Pancreas (tissue), 10 donors: ENCODE data around the gene LRIG2. TPM values are rescaled to one million over a fixed set of nuclear protein-coding genes. Genes with fewer than 3 reads are reported as not detected.

Source experiments
- ATAC-seq, 4 donors: fragments of 200-7000 bp; cut with Tn5 transposase; one replicate each; pipeline versions ENCODE4 v1.8.0 to v1.9.1; 2020; ENCODE audit warnings: mild to moderate bottlenecking in 4 of 4, moderate library complexity in 4 of 4
- DNase-seq, 6 donors: peaks; one replicate each; pipeline ENCODE4 v3.0.0-alpha.2; 2020
- FAIRE-seq: peaks from 2 replicates; lab custom pipeline; 2012; peaks lifted over from hg19 to GRCh38; lab: Jason Lieb, UNC
- H3K27ac ChIP-seq, 4 donors: fragments of 200-600 bp; sonication (generic); 1 replicate in 3 of 4; 2 replicates in 1 of 4; pipeline versions ENCODE4 v1.5.0 to v1.8.0; 2020
- H3K27me3 ChIP-seq, 4 donors: fragments of 200-600 bp; one replicate each; pipeline ENCODE4 v1.8.0; 2021
- H3K36me3 ChIP-seq, 3 donors: fragments of 200-600 bp; sonication (generic) in 1 of 3; one replicate each; pipeline versions ENCODE4 v1.5.0 to v1.8.0; 2020 to 2021
- H3K4me1 ChIP-seq, 3 donors: fragments of 200-600 bp; one replicate each; pipeline ENCODE4 v1.8.0; 2021
- H3K4me3 ChIP-seq, 4 donors: fragments of 200-600 bp; sonication (generic) in 2 of 4; one replicate each; pipeline versions ENCODE4 v1.5.0 to v1.8.0; 2020 to 2021
- H3K9me3 ChIP-seq, 4 donors: fragments of 200-600 bp; one replicate each; pipeline ENCODE4 v1.8.0; 2021
- CTCF ChIP-seq, 4 donors: fragments of 200-600 bp; sonication (generic) in 3 of 4; IDR thresholded peaks; one replicate each; pipeline versions ENCODE4 v1.5.0 to v1.8.0; 2021; ENCODE audit warnings: antibody characterized with exemption in 4 of 4
- WGBS, 2 donors: extraction: QIAGEN DNeasy Blood & Tissue Kit; methylation state at CpG; one replicate each; pipeline ENCODE4 v1.1.7; 2013; 5-methylcytosine and 5-hydroxymethylcytosine counted together
- intact Hi-C, 3 donors: fragments of 100-400 bp; cut with DNase I; formaldehyde crosslinking; loops; one replicate each; pipeline versions ENCODE4 v1.11.1 to v1.14.2; 2022
- polyA plus RNA-seq, 2 donors: library from polyadenylated mRNA; stranded (reverse); fragments of 200-250 nt; gene quantifications; one replicate each; pipeline ENCODE4 v1.2.3, GENCODE V29; 2013
- total RNA-seq, 6 donors: library from RNA; stranded (reverse); fragmentation: NEBNext Ultra II Directional in 4 of 6; extraction: Animal tissue kit (Norgen Biotek cat#: 25700) in 4 of 6; gene quantifications; one replicate each; pipeline versions ENCODE4 v1.2.1 to v1.2.4, GENCODE V29; 2021 to 2023
- donor health status: healthy with polysubstance abuse.
- donor health status: DM: no; HTN: no; CAD: no; lungs with moderate emphysema.
- donor health status: DM: no; HTN: no; CAD: no.
- donor health status: control.
- donor health status: control.
- donor health status: Bipolar disorder and iron deficiency.
- donor health status: DM: yes; HTN: yes; CAD: no.
- donor health status: DM: no; HTN: no; CAD: no.
- donor health status: DM: no; HTN: no; CAD: no.
- donor health status: DM: yes; HTN: yes; CAD: no.

The LRIG2 gene
- total and polyA plus RNA-seq, 8 donors = 2.4 to 8.5 (median 4.0) TPM

- TF ChIP-seq CTCF (IDR thresholded peaks at IDR 0.05) = no peak
- Histone ChIP-seq H3K9me3 (no peaks in the 10 kb centered on the region), H3K27me3 (no peaks in the 10 kb centered on the region), H3K36me3 (no peaks in the 10 kb centered on the region), H3K4me1 (no peaks in the 10 kb centered on the region), H3K4me3 (no peak overlapping the region), H3K27ac (no peak overlapping the region)
- DNase-seq (no peak), FAIRE-seq (no peak), ATAC-seq (no peak)
- WGBS, 2 donors = 91 to 95% methylated on average over 3 of the region's 3 CpGs
- intact Hi-C loops = loop anchor here in 2 of 3 donors (10.0 kb wide), 2 partner anchors 173 to 333 kb away; partner anchors contain the start of gene PPM1J (in 1 of the 2)
These were observed 24.9 kb upstream of the LRIG2 start for GRCh38 chr1:113048064-113048463.

GRCh38 chr1:113053344-113054126, 19.5 kb upstream of the LRIG2 start:
- FAIRE-seq = no peak
- no peaks in the 10 kb centered on the region for H3K4me1 ChIP-seq
- H3K9me3 ChIP-seq = no peaks in the 10 kb centered on the region
- TF ChIP-seq CTCF (IDR thresholded peaks at IDR 0.05) = no peak
- DNase-seq = no peak
- no peak overlapping the region for H3K4me3 ChIP-seq
- H3K36me3 ChIP-seq = no peaks in the 10 kb centered on the region
- H3K27me3 ChIP-seq = no peaks in the 10 kb centered on the region
- H3K27ac ChIP-seq = no peak overlapping the region
- 77 to 86% methylated on average over 12 of the region's 12 CpGs for WGBS, 2 donors
- no peak for ATAC-seq
- intact Hi-C loops = no loop called here

- FAIRE-seq = no peak
- TF ChIP-seq CTCF (IDR thresholded peaks at IDR 0.05) = no peak
- no peaks in the 10 kb centered on the region for H3K36me3 ChIP-seq
- WGBS, 2 donors = 93 to 95% methylated on average over 1 of the region's 1 CpG
- ATAC-seq = no peak
- H3K9me3 ChIP-seq = no peaks in the 10 kb centered on the region
- no peak overlapping the region for H3K27ac ChIP-seq
- H3K4me1 ChIP-seq = no peaks in the 10 kb centered on the region
- H3K27me3 ChIP-seq = no peaks in the 10 kb centered on the region
- no peak overlapping the region for H3K4me3 ChIP-seq
- intact Hi-C loops = no loop called here
- DNase-seq = no peak
These were observed 17.4 kb upstream of the LRIG2 start for GRCh38 chr1:113055570-113055969.

- WGBS, 2 donors = 50 to 52% methylated on average over 2 of the region's 2 CpGs
- ATAC-seq (no peak), FAIRE-seq (no peak), DNase-seq (no peak)
- Histone ChIP-seq H3K27ac (no peak overlapping the region), H3K36me3 (no peaks in the 10 kb centered on the region), H3K4me1 (no peaks in the 10 kb centered on the region), H3K27me3 (no peaks in the 10 kb centered on the region), H3K4me3 (no peak overlapping the region), H3K9me3 (no peaks in the 10 kb centered on the region)
- no peak for TF ChIP-seq CTCF (IDR thresholded peaks at IDR 0.05)
- intact Hi-C loops = no loop called here
These were observed 16.0 kb upstream of the LRIG2 start for GRCh38 chr1:113057006-113057405.
